MM.1S (cell line): ENCODE results near the gene SREBF2.

Experiments
- CTCF ChIP-seq: fragments of 300-600 bp; sonication (generic); IDR thresholded peaks from 2 replicates; pipeline ENCODE4 v1.5.1; 2016; ENCODE audit warnings: antibody characterized with exemption, low read length, mixed read lengths
- EZH2 ChIP-seq: fragments of 300-600 bp; sonication (generic); optimal IDR thresholded peaks from 2 replicates; pipeline ENCODE3; 2017; ENCODE audit warnings: low read depth, mild to moderate bottlenecking, antibody characterized with exemption, low read length, mixed read lengths
- EZH2phosphoT487 ChIP-seq: fragments of 300-600 bp; sonication (generic); IDR thresholded peaks from 2 replicates; pipeline ENCODE4 v1.6.1; 2018; ENCODE audit warnings: antibody characterized with exemption, low read length

GRCh38 chr22:41951898-41952474 lies 119.1 kb downstream of the SREBF2 start, which contains the start of gene SMIM45:
- TF ChIP-seq CTCF (no peak), EZH2 (no peak), EZH2phosphoT487 (no peak)
